Astrocyte (in vitro differentiated cells and primary cell): ENCODE results near the gene SNX15. TPM values are rescaled to one million over a fixed set of nuclear protein-coding genes. Genes with fewer than 3 reads are reported as not detected.

Experiments
- DNase-seq: peaks from one replicate; pipeline ENCODE4 v3.0.0-alpha.2; 2010; ENCODE audit warnings: low read depth
- FAIRE-seq: peaks from 2 replicates; lab custom pipeline; 2011; peaks lifted over from hg19 to GRCh38; lab: Jason Lieb, UNC
- H2AFZ ChIP-seq: 2 replicates; pipeline ENCODE4 v1.6.0; 2012; ENCODE audit warnings: low read depth, low read length, inconsistent platforms
- H3K27ac ChIP-seq: 2 replicates; pipeline ENCODE4 v1.5.1; 2011; ENCODE audit warnings: low read depth, low read length, inconsistent platforms
- H3K27me3 ChIP-seq: 2 replicates; pipeline ENCODE4 v1.6.0; 2011; ENCODE audit warnings: low read length, inconsistent platforms; ENCODE audit not compliant: insufficient read depth
- H3K36me3 ChIP-seq: 2 replicates; pipeline ENCODE4 v1.5.1; 2011; ENCODE audit warnings: low read length, inconsistent platforms; ENCODE audit not compliant: insufficient read depth
- H3K4me1 ChIP-seq: 2 replicates; pipeline ENCODE4 v1.5.1; 2011; ENCODE audit warnings: low read length, inconsistent platforms; ENCODE audit not compliant: insufficient read depth
- H3K4me2 ChIP-seq: 2 replicates; pipeline ENCODE4 v1.6.0; 2012; ENCODE audit warnings: low read length, inconsistent platforms
- H3K4me3 ChIP-seq: 2 replicates; pipeline ENCODE4 v1.5.1; 2011; ENCODE audit warnings: low read depth, mild to moderate bottlenecking, low read length, inconsistent platforms; ENCODE audit not compliant: insufficient read depth
- H3K79me2 ChIP-seq: 2 replicates; pipeline ENCODE4 v1.6.0; 2012; ENCODE audit warnings: mild to moderate bottlenecking, low read length, inconsistent platforms; ENCODE audit not compliant: insufficient read depth
- H3K9ac ChIP-seq: 2 replicates; pipeline ENCODE4 v1.6.0; 2012; ENCODE audit warnings: mild to moderate bottlenecking, low read length, inconsistent platforms
- H3K9me3 ChIP-seq: 2 replicates; pipeline ENCODE4 v1.5.1; 2012; ENCODE audit warnings: low read depth, mild to moderate bottlenecking, low read length, inconsistent platforms; ENCODE audit not compliant: insufficient read depth
- H4K20me1 ChIP-seq: 2 replicates; pipeline ENCODE4 v1.6.0; 2012; ENCODE audit warnings: low read length, inconsistent platforms; ENCODE audit not compliant: insufficient read depth
- H3K27ac Mint-ChIP-seq: one replicate; pipeline ENCODE4 v1.8.0; 2021; ENCODE audit warnings: mild to moderate bottlenecking, mixed read lengths; ENCODE audit not compliant: unreplicated experiment
- H3K27me3 Mint-ChIP-seq: one replicate; pipeline ENCODE4 v1.8.0; 2021; ENCODE audit warnings: low read depth, mixed read lengths; ENCODE audit not compliant: unreplicated experiment
- H3K36me3 Mint-ChIP-seq: one replicate; pipeline ENCODE4 v1.8.0; 2021; ENCODE audit warnings: low read depth, mixed read lengths; ENCODE audit not compliant: unreplicated experiment
- H3K4me1 Mint-ChIP-seq: one replicate; pipeline ENCODE4 v1.8.0; 2021; ENCODE audit warnings: low read depth, mixed read lengths; ENCODE audit not compliant: unreplicated experiment
- H3K4me3 Mint-ChIP-seq: one replicate; pipeline ENCODE4 v1.8.0; 2021; ENCODE audit warnings: mild to moderate bottlenecking, moderate library complexity, mixed read lengths; ENCODE audit not compliant: unreplicated experiment
- H3K9me3 Mint-ChIP-seq: one replicate; pipeline ENCODE4 v1.8.0; 2021; ENCODE audit warnings: mild to moderate bottlenecking, mixed read lengths; ENCODE audit not compliant: unreplicated experiment
- EZH2 ChIP-seq: IDR thresholded peaks from 2 replicates; pipeline ENCODE4 v1.6.1; 2012; ENCODE audit warnings: mild to moderate bottlenecking, low read length, inconsistent platforms; ENCODE audit not compliant: insufficient read depth
- total RNA-seq: library from RNA; stranded (reverse); gene quantifications from 2 replicates; pipeline ENCODE4 v1.2.1, GENCODE V29; 2021
- TF ChIP-seq, protein P1 (sequence below): IDR thresholded peaks from 2 replicates; pipeline ENCODE4 v1.5.1; 2011; ENCODE audit warnings: low read depth, mild to moderate bottlenecking, inconsistent platforms, low read length, moderate library complexity; ENCODE audit not compliant: insufficient read depth

The SNX15 gene
- total RNA-seq, 1 donor from 2014 or later: 18.5 TPM

DNA sequence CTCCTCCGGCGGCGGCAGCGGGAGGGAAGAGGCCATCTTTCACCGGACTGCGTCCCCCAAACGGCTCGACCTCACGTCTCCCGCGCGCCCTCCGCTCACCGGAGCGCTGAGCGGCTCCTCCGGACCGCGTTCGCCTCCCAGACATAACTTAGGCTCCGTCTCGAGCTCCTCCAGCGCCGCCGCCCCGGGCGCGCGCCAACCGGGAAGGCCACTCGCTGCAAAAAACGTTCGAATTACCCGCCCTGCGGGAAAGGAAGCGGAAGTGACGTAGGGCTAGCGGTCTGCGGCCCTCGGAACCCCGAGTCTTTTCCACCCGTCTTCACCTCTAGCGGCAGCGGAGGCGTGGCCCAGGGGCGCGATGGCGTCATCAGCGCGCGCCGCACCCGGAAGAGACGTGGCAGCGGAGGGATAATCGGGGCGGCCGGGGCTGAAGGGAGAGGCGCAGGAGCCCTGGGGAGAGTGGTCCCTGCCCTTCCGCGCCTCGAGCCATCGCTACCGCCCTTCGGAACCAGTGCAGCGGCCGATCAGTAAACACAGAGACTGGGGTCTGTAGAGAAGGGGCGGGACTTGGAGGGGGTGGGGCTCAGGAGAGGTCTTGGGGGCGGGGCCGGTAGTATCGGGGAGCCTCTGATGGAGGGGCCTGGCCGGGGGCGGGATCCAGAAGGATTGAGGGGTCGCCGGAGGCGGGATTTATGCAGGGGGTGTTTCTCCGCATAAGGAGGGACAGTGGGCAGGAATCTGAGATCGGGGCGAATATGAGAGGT is 56.8 kb downstream of the SNX15 start, which contains the start of the genes CDCA5 and ZFPL1:
CDCA5 (minus strand) TSS at position 207 of the 764 bp plus-strand sequence; CDS start at position 145, 62 bp downstream.
ZFPL1 (plus strand) TSS at position 389 of the 764 bp plus-strand sequence. CDS start 477 bp downstream, outside the sequence.
- Mint-ChIP-seq H3K27ac (peak within 1 kb of the TSS; percentile 99), H3K36me3 (peaks cover 8% of the 10 kb centered on the region), H3K4me3 (peak within 1 kb of the TSS; percentile 96), H3K4me1 (peaks cover 9% of the 10 kb centered on the region), H3K27me3 (no peaks in the 10 kb centered on the region), H3K9me3 (no peaks in the 10 kb centered on the region)
- Histone ChIP-seq H3K4me2 (peak within 1 kb of the TSS; percentile 95), H3K27ac (peak within 1 kb of the TSS; percentile 98), H3K9ac (peak within 1 kb of the TSS; percentile 99), H3K79me2 (peaks cover 62% of the 10 kb centered on the region), H3K27me3 (no peaks in the 10 kb centered on the region), H3K36me3 (peaks cover 13% of the 10 kb centered on the region), H3K4me1 (peaks cover 15% of the 10 kb centered on the region), H3K9me3 (no peaks in the 10 kb centered on the region), H3K4me3 (peak within 1 kb of the TSS; percentile 98), H4K20me1 (no peaks in the 10 kb centered on the region), H2AFZ (peak within 1 kb of the TSS; percentile 86)
- FAIRE-seq: no peak
- TF ChIP-seq, protein P1, sequence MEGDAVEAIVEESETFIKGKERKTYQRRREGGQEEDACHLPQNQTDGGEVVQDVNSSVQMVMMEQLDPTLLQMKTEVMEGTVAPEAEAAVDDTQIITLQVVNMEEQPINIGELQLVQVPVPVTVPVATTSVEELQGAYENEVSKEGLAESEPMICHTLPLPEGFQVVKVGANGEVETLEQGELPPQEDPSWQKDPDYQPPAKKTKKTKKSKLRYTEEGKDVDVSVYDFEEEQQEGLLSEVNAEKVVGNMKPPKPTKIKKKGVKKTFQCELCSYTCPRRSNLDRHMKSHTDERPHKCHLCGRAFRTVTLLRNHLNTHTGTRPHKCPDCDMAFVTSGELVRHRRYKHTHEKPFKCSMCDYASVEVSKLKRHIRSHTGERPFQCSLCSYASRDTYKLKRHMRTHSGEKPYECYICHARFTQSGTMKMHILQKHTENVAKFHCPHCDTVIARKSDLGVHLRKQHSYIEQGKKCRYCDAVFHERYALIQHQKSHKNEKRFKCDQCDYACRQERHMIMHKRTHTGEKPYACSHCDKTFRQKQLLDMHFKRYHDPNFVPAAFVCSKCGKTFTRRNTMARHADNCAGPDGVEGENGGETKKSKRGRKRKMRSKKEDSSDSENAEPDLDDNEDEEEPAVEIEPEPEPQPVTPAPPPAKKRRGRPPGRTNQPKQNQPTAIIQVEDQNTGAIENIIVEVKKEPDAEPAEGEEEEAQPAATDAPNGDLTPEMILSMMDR: no peak
- no peak for TF ChIP-seq EZH2
- DNase-seq: peak; percentile 87

DNA sequence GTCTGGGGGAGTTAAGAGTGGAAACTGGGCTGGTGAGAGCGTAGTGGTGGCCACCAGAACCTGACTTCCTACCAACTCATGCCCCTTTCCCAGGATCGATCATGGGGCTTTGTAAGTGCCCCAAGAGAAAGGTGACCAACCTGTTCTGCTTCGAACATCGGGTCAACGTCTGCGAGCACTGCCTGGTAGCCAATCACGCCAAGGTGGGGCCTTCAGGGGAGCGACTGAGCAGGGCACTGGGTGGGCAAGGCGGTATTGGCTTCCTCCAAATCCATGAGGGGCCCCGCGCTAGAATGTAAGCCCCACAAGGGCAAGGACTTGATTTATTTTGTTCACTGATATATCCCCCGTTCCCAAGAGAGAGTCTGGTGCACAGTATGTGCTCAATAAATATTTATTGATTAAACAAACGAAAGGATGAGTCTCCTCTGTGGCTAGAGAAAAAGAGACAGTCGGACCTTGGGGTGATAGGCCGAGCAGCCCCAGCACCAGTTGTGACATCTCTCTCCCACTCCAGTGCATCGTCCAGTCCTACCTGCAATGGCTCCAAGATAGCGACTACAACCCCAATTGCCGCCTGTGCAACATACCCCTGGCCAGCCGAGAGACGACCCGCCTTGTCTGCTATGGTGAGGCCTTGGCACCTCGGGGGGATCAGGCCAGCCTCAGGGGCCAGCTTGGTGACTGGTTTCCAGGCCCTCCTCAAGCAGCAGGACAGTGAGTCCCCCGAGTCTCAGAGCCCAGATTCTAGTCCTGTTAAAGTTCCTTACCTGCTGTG is 57.5 kb downstream of the SNX15 start:
- H3K9ac ChIP-seq: peak overlapping the region; percentile 99
- no peaks in the 10 kb centered on the region for H3K9me3 ChIP-seq
- peak overlapping the region; percentile 98 for H3K4me3 ChIP-seq
- peak overlapping the region; percentile 99 for H3K27ac Mint-ChIP-seq
- TF ChIP-seq EZH2: no peak
- TF ChIP-seq, protein P1: no peak
- peaks cover 9% of the 10 kb centered on the region for H3K4me1 Mint-ChIP-seq
- no peaks in the 10 kb centered on the region for H3K27me3 ChIP-seq
- no peaks in the 10 kb centered on the region for H3K9me3 Mint-ChIP-seq
- peaks cover 60% of the 10 kb centered on the region for H3K79me2 ChIP-seq
- H4K20me1 ChIP-seq: no peaks in the 10 kb centered on the region
- H3K27me3 Mint-ChIP-seq: no peaks in the 10 kb centered on the region
- H3K36me3 Mint-ChIP-seq: peaks cover 15% of the 10 kb centered on the region
- H2AFZ ChIP-seq: peak overlapping the region; percentile 57
- peaks cover 15% of the 10 kb centered on the region for H3K4me1 ChIP-seq
- peak overlapping the region; percentile 96 for H3K4me3 Mint-ChIP-seq
- peaks cover 14% of the 10 kb centered on the region for H3K36me3 ChIP-seq
- DNase-seq: no peak
- peak overlapping the region; percentile 98 for H3K27ac ChIP-seq
- peak overlapping the region; percentile 95 for H3K4me2 ChIP-seq
- no peak for FAIRE-seq
